ENCODE data around the gene HCN4.

HCN4 gene

DNA sequence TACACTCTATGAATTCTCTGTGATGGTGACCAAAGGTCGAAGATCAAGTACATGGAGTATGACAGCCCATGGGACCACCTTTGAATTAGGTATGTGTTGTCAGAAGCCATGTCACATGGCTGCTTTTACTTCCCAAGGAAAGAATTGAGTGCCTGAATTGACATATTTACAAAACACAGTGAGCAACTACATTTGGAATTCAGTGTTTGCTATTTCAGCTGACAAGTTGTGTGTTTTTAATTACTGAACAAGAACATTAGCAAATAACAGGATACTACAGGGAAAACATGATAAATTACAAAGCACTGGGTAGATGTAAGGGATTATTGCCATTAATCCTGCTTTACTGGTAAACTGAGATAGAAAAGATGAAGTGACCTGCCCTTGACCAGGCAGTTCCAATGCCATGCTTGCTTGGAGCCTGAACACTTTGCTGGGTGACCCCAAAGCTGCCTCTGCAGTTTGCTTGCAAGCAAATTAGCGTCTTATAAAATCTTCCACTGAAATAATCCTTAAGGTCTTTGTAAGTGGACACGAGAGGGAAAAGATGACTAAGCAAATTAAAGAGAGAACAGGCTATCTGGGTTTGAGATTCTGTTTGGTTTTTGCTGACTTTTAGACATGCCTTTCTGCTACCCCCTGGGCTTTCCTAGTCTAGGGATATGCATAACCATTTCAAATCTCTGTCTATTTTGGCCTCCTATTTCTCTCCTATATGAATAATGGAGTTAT, 98.2 kb downstream of the HCN4 start:
- TF ChIP-seq, protein P1, sequence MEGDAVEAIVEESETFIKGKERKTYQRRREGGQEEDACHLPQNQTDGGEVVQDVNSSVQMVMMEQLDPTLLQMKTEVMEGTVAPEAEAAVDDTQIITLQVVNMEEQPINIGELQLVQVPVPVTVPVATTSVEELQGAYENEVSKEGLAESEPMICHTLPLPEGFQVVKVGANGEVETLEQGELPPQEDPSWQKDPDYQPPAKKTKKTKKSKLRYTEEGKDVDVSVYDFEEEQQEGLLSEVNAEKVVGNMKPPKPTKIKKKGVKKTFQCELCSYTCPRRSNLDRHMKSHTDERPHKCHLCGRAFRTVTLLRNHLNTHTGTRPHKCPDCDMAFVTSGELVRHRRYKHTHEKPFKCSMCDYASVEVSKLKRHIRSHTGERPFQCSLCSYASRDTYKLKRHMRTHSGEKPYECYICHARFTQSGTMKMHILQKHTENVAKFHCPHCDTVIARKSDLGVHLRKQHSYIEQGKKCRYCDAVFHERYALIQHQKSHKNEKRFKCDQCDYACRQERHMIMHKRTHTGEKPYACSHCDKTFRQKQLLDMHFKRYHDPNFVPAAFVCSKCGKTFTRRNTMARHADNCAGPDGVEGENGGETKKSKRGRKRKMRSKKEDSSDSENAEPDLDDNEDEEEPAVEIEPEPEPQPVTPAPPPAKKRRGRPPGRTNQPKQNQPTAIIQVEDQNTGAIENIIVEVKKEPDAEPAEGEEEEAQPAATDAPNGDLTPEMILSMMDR (IDR thresholded peaks at IDR 0.05; ENCODE audit: low read depth, low read length), result no peak
- no peak for TF ChIP-seq EZH2phosphoT487 (IDR thresholded peaks at IDR 0.05; ENCODE audit: low read depth)
- Histone ChIP-seq H3K9ac (ENCODE audit: low read length) (no peak overlapping the region), H3K27ac (ENCODE audit: low read length) (no peak overlapping the region), H3K4me3 (ENCODE audit: low read length) (no peak overlapping the region), H3K27me3 (ENCODE audit: low read depth, low read length) (no peaks in the 10 kb centered on the region), H2AFZ (ENCODE audit: low read depth, low read length) (no peak overlapping the region), H3K9me3 (ENCODE audit: insufficient read depth, low read length) (no peaks in the 10 kb centered on the region), H3K79me2 (ENCODE audit: low read length) (no peaks in the 10 kb centered on the region), H3K4me2 (ENCODE audit: low read length) (no peak overlapping the region), H4K20me1 (ENCODE audit: insufficient read depth, low read length) (no peaks in the 10 kb centered on the region), H3K4me1 (ENCODE audit: low read length) (peaks cover 4% of the 10 kb centered on the region; the same call in 1 of the 2 replicates), H3K36me3 (replicated peaks; ENCODE audit: low read depth, low read length) (no peaks in the 10 kb centered on the region)

All from OCI-LY3 (cell line).